A549 (cell line): Measurements from ENCODE around the gene TUBGCP6. TPM values are rescaled to one million over a fixed set of nuclear protein-coding genes. Genes with fewer than 3 reads are reported as not detected.

Experiments used
- ATAC-seq, 2 experiments: fragments of 200-7000 bp in 1 of 2; fragments of >200 bp in 1 of 2; cut with Nextera tagmentation in 1 of 2; cut with Tn5 transposase in 1 of 2; 3 replicates each; pipeline versions ENCODE4 v1.8.0 to v1.9.1; 2018 to 2020; ENCODE audit warnings: mild to moderate bottlenecking in 1 of 2, moderate library complexity in 1 of 2
- CTCF ChIA-PET: fragments of 300-600 bp; sonication (Branson Sonifier 250); formaldehyde crosslinking; extraction: SDS; loops from one replicate; lab custom pipeline; 2021; ENCODE audit warnings: antibody characterized with exemption, inconsistent platforms; lab: Yijun Ruan, JAX
- POLR2A ChIA-PET: fragments of 350-600 bp; formaldehyde crosslinking; extraction: SDS; loops from one replicate; lab custom pipeline; 2021; ENCODE audit warnings: antibody characterized with exemption, inconsistent platforms; lab: Yijun Ruan, JAX
- DNase-seq, 2 experiments: peaks; one replicate each; pipeline versions ENCODE4 v3.0.0 to v3.0.0-alpha.2; 2011 to 2016; ENCODE audit warnings: low read depth in 1 of 2, low spot score in 1 of 2
- FAIRE-seq: peaks from 2 replicates; lab custom pipeline; 2011; peaks lifted over from hg19 to GRCh38; lab: Jason Lieb, UNC
- H3K27ac ChIP-seq, 2 experiments: fragments of >200 bp; sonication (Bioruptor Twin); formaldehyde crosslinking; 3 replicates each; pipeline ENCODE4 v1.5.1; 2016 to 2017
- H3K4me1 ChIP-seq: fragments of >200 bp; sonication (Bioruptor Twin); formaldehyde crosslinking; 3 replicates; pipeline ENCODE4 v1.6.1; 2016
- H3K4me2 ChIP-seq: fragments of >200 bp; sonication (Bioruptor Twin); formaldehyde crosslinking; 3 replicates; pipeline ENCODE4 v1.6.1; 2016
- H3K4me3 ChIP-seq: fragments of >200 bp; sonication (Bioruptor Twin); formaldehyde crosslinking; 3 replicates; pipeline ENCODE4 v1.5.1; 2016
- H3K9me3 ChIP-seq: fragments of >200 bp; sonication (Bioruptor Twin); formaldehyde crosslinking; 3 replicates; pipeline ENCODE4 v1.6.1; 2016
- CBX2 ChIP-seq: fragments of 200-600 bp; sonication (generic); IDR thresholded peaks from 2 replicates; pipeline ENCODE4 v1.6.1; 2016; ENCODE audit warnings: low read depth, mild to moderate bottlenecking, borderline replicate concordance
- CBX8 ChIP-seq: fragments of 200-600 bp; sonication (generic); IDR thresholded peaks from 2 replicates; pipeline ENCODE4 v1.6.1; 2016
- CEBPB ChIP-seq, 2 experiments: fragments of >200 bp in 1 of 2; sonication (Bioruptor Twin) in 1 of 2; formaldehyde crosslinking in 1 of 2; IDR thresholded peaks; 2 replicates each; pipeline ENCODE4 v1.6.1; 2012 to 2016
- CTCF ChIP-seq: fragments of >200 bp; sonication (Bioruptor Twin); formaldehyde crosslinking; IDR thresholded peaks from 3 replicates; pipeline ENCODE4 v1.5.1; 2016
- E2F6 ChIP-seq: IDR thresholded peaks from 2 replicates; pipeline ENCODE4 v1.6.1; 2012; ENCODE audit warnings: low read depth, borderline replicate concordance
- EHF ChIP-seq: fragments of 250-450 bp; sonication (Bioruptor Pico); IDR thresholded peaks from 2 replicates; pipeline ENCODE4 v1.5.0; 2020; ENCODE audit warnings: mild to moderate bottlenecking
- EHMT2 ChIP-seq: fragments of 200-600 bp; sonication (generic); IDR thresholded peaks from 2 replicates; pipeline ENCODE4 v1.6.1; 2016; ENCODE audit warnings: antibody characterized with exemption, low read depth, mild to moderate bottlenecking, moderate library complexity
- EP300 ChIP-seq, 2 experiments: fragments of >200 bp; sonication (Bioruptor Twin); formaldehyde crosslinking; IDR thresholded peaks; 2 replicates in 1 of 2; 3 replicates in 1 of 2; pipeline ENCODE4 v1.6.1; 2016 to 2017
- FOSB ChIP-seq: fragments of 250-450 bp; sonication (Bioruptor Pico); IDR thresholded peaks from 2 replicates; pipeline ENCODE4 v1.5.0; 2020; ENCODE audit warnings: mild to moderate bottlenecking, moderate library complexity
- FOSL2 ChIP-seq, 2 experiments: fragments of 450-650 bp in 1 of 2; fragments of >200 bp in 1 of 2; sonication (Bioruptor Twin) in 1 of 2; formaldehyde crosslinking; IDR thresholded peaks; 2 replicates each; pipeline versions ENCODE4 v1.5.0 to v1.6.1; 2016 to 2020; ENCODE audit warnings: mild to moderate bottlenecking in 1 of 2, moderate library complexity in 1 of 2
- FOXS1 ChIP-seq: fragments of 250-450 bp; sonication (Bioruptor Pico); IDR thresholded peaks from 2 replicates; pipeline ENCODE4 v1.5.0; 2020; ENCODE audit warnings: mild to moderate bottlenecking, moderate library complexity
- GATA3 ChIP-seq: IDR thresholded peaks from 2 replicates; pipeline ENCODE4 v1.6.1; 2012; ENCODE audit warnings: borderline replicate concordance
- HDAC2 ChIP-seq: fragments of 200-600 bp; sonication (generic); IDR thresholded peaks from 2 replicates; pipeline ENCODE4 v1.6.1; 2016
- HEYL ChIP-seq: fragments of 250-450 bp; sonication (Bioruptor Pico); IDR thresholded peaks from 2 replicates; pipeline ENCODE4 v1.8.0; 2021; ENCODE audit warnings: mild to moderate bottlenecking, moderate library complexity
- HOXA7 ChIP-seq: fragments of 250-450 bp; sonication (Bioruptor Pico); IDR thresholded peaks from 2 replicates; pipeline ENCODE4 v1.5.0; 2020; ENCODE audit warnings: mild to moderate bottlenecking, moderate library complexity
- HOXB13 ChIP-seq: fragments of 250-450 bp; sonication (Bioruptor Pico); IDR thresholded peaks from 2 replicates; pipeline ENCODE4 v1.5.0; 2020; ENCODE audit warnings: low read depth, mild to moderate bottlenecking, moderate library complexity
- JUN ChIP-seq, 2 experiments: fragments of >200 bp; sonication (Bioruptor Twin); formaldehyde crosslinking; IDR thresholded peaks; 2 replicates in 1 of 2; 3 replicates in 1 of 2; pipeline ENCODE4 v1.6.1; 2016 to 2017
- JUNB ChIP-seq: fragments of >200 bp; sonication (Bioruptor Twin); formaldehyde crosslinking; IDR thresholded peaks from 2 replicates; pipeline ENCODE4 v1.6.1; 2016
- KDM1A ChIP-seq: fragments of 200-600 bp; sonication (generic); IDR thresholded peaks from 2 replicates; pipeline ENCODE4 v1.6.1; 2016; ENCODE audit warnings: low read depth, mild to moderate bottlenecking
- KDM5A ChIP-seq: fragments of 200-600 bp; sonication (generic); IDR thresholded peaks from 2 replicates; pipeline ENCODE4 v1.6.1; 2016; ENCODE audit warnings: antibody characterized with exemption, mild to moderate bottlenecking
- MYC ChIP-seq: IDR thresholded peaks from 2 replicates; pipeline ENCODE4 v1.6.1; 2012; ENCODE audit warnings: mild to moderate bottlenecking, inconsistent platforms, low read length, improper control_type of control experiment, borderline replicate concordance
- NPAS2 ChIP-seq: fragments of 250-450 bp; sonication (Bioruptor Pico); IDR thresholded peaks from 2 replicates; pipeline ENCODE4 v1.8.0; 2022; ENCODE audit warnings: mild to moderate bottlenecking, moderate library complexity, borderline replicate concordance
- PBX3 ChIP-seq: IDR thresholded peaks from 2 replicates; pipeline ENCODE4 v1.6.1; 2012
- PHF8 ChIP-seq: fragments of 200-600 bp; sonication (generic); IDR thresholded peaks from 2 replicates; pipeline ENCODE4 v1.6.1; 2016; ENCODE audit warnings: low read depth, mild to moderate bottlenecking, antibody characterized with exemption, moderate library complexity, borderline replicate concordance
- POLR2A ChIP-seq: IDR thresholded peaks from 2 replicates; pipeline ENCODE4 v1.6.1; 2012; ENCODE audit warnings: mild to moderate bottlenecking, low read length
- POLR2AphosphoS2 ChIP-seq: conservative IDR thresholded peaks from 2 replicates; pipeline ENCODE4 v1.6.1; 2012; ENCODE audit warnings: low read length, improper control_type of control experiment, inconsistent platforms
- REST ChIP-seq: fragments of 200-600 bp; sonication (generic); IDR thresholded peaks from 2 replicates; pipeline ENCODE4 v1.6.1; 2016; ENCODE audit warnings: antibody characterized with exemption, mild to moderate bottlenecking, moderate library complexity
- RNF2 ChIP-seq: fragments of 200-600 bp; sonication (generic); IDR thresholded peaks from 2 replicates; pipeline ENCODE4 v1.6.1; 2016; ENCODE audit warnings: low read depth, mild to moderate bottlenecking, antibody characterized with exemption, moderate library complexity, borderline replicate concordance
- SMC3 ChIP-seq: fragments of >200 bp; sonication (Bioruptor Twin); formaldehyde crosslinking; IDR thresholded peaks from 3 replicates; pipeline ENCODE4 v1.6.1; 2018; ENCODE audit warnings: inconsistent platforms
- USF2 ChIP-seq: fragments of 450-650 bp; IDR thresholded peaks from 2 replicates; pipeline ENCODE4 v1.6.1; 2014; ENCODE audit warnings: antibody characterized with exemption
- ZC3H11A ChIP-seq: fragments of 450-650 bp; IDR thresholded peaks from 2 replicates; pipeline ENCODE4 v1.6.1; 2014; ENCODE audit warnings: antibody characterized with exemption, mild to moderate bottlenecking
- WGBS: methylation state at CpG from one replicate; pipeline ENCODE4 v1.1.6; 2017; ENCODE audit errors: missing lambda C conversion rate; 5-methylcytosine and 5-hydroxymethylcytosine counted together
- polyA minus RNA-seq: library from RNA; depleted of rRNA, polyadenylated mRNA; stranded (reverse); fragments of >200 nt; gene quantifications from 2 replicates; pipeline ENCODE4 v1.2.3, GENCODE V29; 2011; rRNA and poly(A)+ RNA removed
- polyA plus RNA-seq, 4 experiments: library from polyadenylated mRNA; depleted of rRNA in 3 of 4; stranded (reverse); fragments of >200 nt; fragmentation: RNase III in 1 of 4; extraction: RNeasy Plus Mini Kit Qiagen cat#74134 plus additional on column Dnase treatment in 1 of 4; gene quantifications; 2 replicates in 3 of 4; 3 replicates in 1 of 4; pipeline ENCODE4 v1.2.3, GENCODE V29; 2011 to 2017
- TF ChIP-seq, protein P1 (sequence below): IDR thresholded peaks from 2 replicates; pipeline ENCODE4 v1.6.1; 2012

Gene TUBGCP6
- 6.5 and 7.2 TPM in 2 replicates for polyA plus RNA-seq (2011; rRNA removed)
- 10.5 and 15.5 TPM in 2 replicates for polyA plus RNA-seq (2012; cell fraction: cytosol; rRNA removed)
- 122 and 169 TPM in 2 replicates for polyA plus RNA-seq (2012; cell fraction: nucleus; rRNA removed)
- polyA plus RNA-seq (2017; fragmentation: RNase III; extraction: RNeasy Plus Mini Kit Qiagen cat#74134 plus additional on column Dnase treatment): 13.3 to 14.3 TPM (median 14.2 TPM) in 3 replicates
- polyA minus RNA-seq: 5.7 and 8.2 TPM in 2 replicates

GRCh38 chr22:50244420-50245213 lies at the start of gene TUBGCP6:
Gene TUBGCP6 (minus strand): TSS chr22:50245023. CDS start chr22:50244459, 564 bp downstream.
- peak; percentile 78 to 91 for DNase-seq
- 7% methylated on average over 9 of the region's 76 CpGs for WGBS
- peak in 1 of 2 experiments; percentile 88; a peak in 3 of 5 replicates for TF ChIP-seq JUN (IDR thresholded peaks at IDR 0.05)
- no peak for TF ChIP-seq CTCF
- no peak for TF ChIP-seq KDM1A
- TF ChIP-seq FOXS1 (CRISPR knock-in tag): no peak
- no peak for TF ChIP-seq HEYL (CRISPR knock-in tag)
- no peak for TF ChIP-seq SMC3
- TF ChIP-seq EHF (CRISPR knock-in tag): no peak
- peak; percentile 66 for TF ChIP-seq KDM5A
- TF ChIP-seq JUNB: no peak
- TF ChIP-seq FOSL2 (IDR thresholded peaks at IDR 0.05): no peak
- TF ChIP-seq FOSL2 (CRISPR knock-in tag; IDR thresholded peaks at IDR 0.05): no peak
- TF ChIP-seq CBX8: no peak
- TF ChIP-seq MYC: no peak
- no peak; the same call in 1 of the 2 replicates for TF ChIP-seq GATA3
- TF ChIP-seq, protein P1, sequence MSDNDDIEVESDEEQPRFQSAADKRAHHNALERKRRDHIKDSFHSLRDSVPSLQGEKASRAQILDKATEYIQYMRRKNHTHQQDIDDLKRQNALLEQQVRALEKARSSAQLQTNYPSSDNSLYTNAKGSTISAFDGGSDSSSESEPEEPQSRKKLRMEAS: peak; percentile 93
- TF ChIP-seq PHF8: peak; percentile 34; the same call in 1 of the 2 replicates
- no peak for TF ChIP-seq RNF2
- no peak for TF ChIP-seq HDAC2
- TF ChIP-seq POLR2A: peak; percentile 56
- TF ChIP-seq PBX3: 0 out of 2 replicates have a peak, but pooled peaks have one; percentile 47
- TF ChIP-seq HOXB13 (CRISPR knock-in tag): no peak
- peak; percentile 38; the same call in 1 of the 2 replicates for TF ChIP-seq REST
- no peak for TF ChIP-seq ZC3H11A
- TF ChIP-seq CBX2: no peak
- no peak for TF ChIP-seq POLR2AphosphoS2
- TF ChIP-seq USF2: 0 out of 2 replicates have a peak, but pooled peaks have one; percentile 5
- TF ChIP-seq EP300 (IDR thresholded peaks at IDR 0.05): no peak
- TF ChIP-seq CEBPB (IDR thresholded peaks at IDR 0.05): no peak
- TF ChIP-seq HOXA7 (CRISPR knock-in tag): no peak
- peak; percentile 71 for TF ChIP-seq E2F6
- TF ChIP-seq EHMT2: no peak
- no peak for TF ChIP-seq FOSB (CRISPR knock-in tag)
- no peak for TF ChIP-seq NPAS2 (CRISPR knock-in tag)
- CTCF ChIA-PET: interaction anchor here (0.7 to 1.8 kb wide), 5 partner anchors 9 to 376 kb away, joined by 3 to 4 read pairs (median 3); no protein-coding TSS in a partner anchor
- Histone ChIP-seq H3K27ac (peak within 1 kb of the TSS; percentile 88 to 96), H3K4me3 (peak within 1 kb of the TSS; percentile 97), H3K9me3 (no peaks in the 10 kb centered on the region), H3K4me1 (peaks cover 21% of the 10 kb centered on the region; the same call in 2 of the 3 replicates), H3K4me2 (peak within 1 kb of the TSS; percentile 98)
- peak; percentile 75 to 85 for ATAC-seq
- POLR2A ChIA-PET: no interaction called here
- no peak for FAIRE-seq
